ENCODE results near the gene CAGE1.

DNA sequence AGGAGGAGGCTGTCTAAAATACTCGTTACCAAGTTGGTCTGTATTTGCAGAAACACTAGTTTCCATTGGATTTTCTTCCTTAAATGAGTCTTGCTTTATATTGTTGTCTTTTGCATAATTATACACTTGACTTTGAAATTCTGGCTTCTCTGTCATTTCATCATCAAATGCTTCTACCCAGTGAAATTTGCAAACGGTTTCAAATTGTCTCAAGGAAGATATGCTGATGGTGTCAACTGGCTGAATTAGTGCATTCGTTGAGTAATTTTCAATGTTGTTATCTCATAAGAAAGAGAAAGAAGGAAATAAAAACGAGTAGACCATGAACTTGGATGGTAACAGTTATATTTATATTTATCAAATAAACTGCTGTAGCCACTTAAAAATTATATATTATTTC, 10.8 kb downstream of the CAGE1 start:
- TF ChIP-seq, protein P1, sequence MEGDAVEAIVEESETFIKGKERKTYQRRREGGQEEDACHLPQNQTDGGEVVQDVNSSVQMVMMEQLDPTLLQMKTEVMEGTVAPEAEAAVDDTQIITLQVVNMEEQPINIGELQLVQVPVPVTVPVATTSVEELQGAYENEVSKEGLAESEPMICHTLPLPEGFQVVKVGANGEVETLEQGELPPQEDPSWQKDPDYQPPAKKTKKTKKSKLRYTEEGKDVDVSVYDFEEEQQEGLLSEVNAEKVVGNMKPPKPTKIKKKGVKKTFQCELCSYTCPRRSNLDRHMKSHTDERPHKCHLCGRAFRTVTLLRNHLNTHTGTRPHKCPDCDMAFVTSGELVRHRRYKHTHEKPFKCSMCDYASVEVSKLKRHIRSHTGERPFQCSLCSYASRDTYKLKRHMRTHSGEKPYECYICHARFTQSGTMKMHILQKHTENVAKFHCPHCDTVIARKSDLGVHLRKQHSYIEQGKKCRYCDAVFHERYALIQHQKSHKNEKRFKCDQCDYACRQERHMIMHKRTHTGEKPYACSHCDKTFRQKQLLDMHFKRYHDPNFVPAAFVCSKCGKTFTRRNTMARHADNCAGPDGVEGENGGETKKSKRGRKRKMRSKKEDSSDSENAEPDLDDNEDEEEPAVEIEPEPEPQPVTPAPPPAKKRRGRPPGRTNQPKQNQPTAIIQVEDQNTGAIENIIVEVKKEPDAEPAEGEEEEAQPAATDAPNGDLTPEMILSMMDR (IDR thresholded peaks at IDR 0.05) = no peak
- no peak for TF ChIP-seq POLR2AphosphoS5 (IDR thresholded peaks at IDR 0.05)
